SK-N-SH treated with all-trans-retinoic acid at 6 μM for 48 hours (cell line): ENCODE results near the gene VPS25.

ENCODE experiments used
- ARNTL ChIP-seq: fragments of 450-650 bp; formaldehyde crosslinking; IDR thresholded peaks from 2 replicates; pipeline ENCODE4 v1.5.0; 2020; ENCODE audit warnings: low read depth, mild to moderate bottlenecking, moderate library complexity, borderline replicate concordance
- OSR1 ChIP-seq: fragments of 250-450 bp; sonication (Bioruptor Pico); IDR thresholded peaks from 2 replicates; pipeline ENCODE4 v1.8.0; 2022; ENCODE audit warnings: moderate library complexity, mild to moderate bottlenecking, inconsistent platforms
- PATZ1 ChIP-seq: fragments of 250-450 bp; sonication (Bioruptor Pico); IDR thresholded peaks from 2 replicates; pipeline ENCODE4 v1.8.0; 2020; ENCODE audit warnings: mild to moderate bottlenecking, moderate library complexity, borderline replicate concordance
- PPARA ChIP-seq: fragments of 250-450 bp; sonication (Bioruptor Pico); IDR thresholded peaks from 2 replicates; pipeline ENCODE4 v1.5.0; 2020; ENCODE audit warnings: mild to moderate bottlenecking, borderline replicate concordance
- RARB ChIP-seq: fragments of 250-450 bp; sonication (Bioruptor Pico); IDR thresholded peaks from 2 replicates; pipeline ENCODE4 v1.8.0; 2021; ENCODE audit warnings: mild to moderate bottlenecking, moderate library complexity
- ZC3H10 ChIP-seq: fragments of 250-450 bp; sonication (Bioruptor Pico); IDR thresholded peaks from 2 replicates; pipeline ENCODE4 v1.5.1; 2021; ENCODE audit warnings: mild to moderate bottlenecking, moderate library complexity
- ZFP30 ChIP-seq: fragments of 450-650 bp; formaldehyde crosslinking; IDR thresholded peaks from 2 replicates; pipeline ENCODE4 v1.5.0; 2022; ENCODE audit warnings: mild to moderate bottlenecking, moderate library complexity
- ZNF565 ChIP-seq: fragments of 450-650 bp; formaldehyde crosslinking; conservative IDR thresholded peaks from 2 replicates; pipeline ENCODE4 v1.5.0; 2020; ENCODE audit warnings: low read depth, mild to moderate bottlenecking, moderate library complexity
- TF ChIP-seq, protein P1 (sequence below): fragments of 250-450 bp; sonication (Bioruptor Pico); IDR thresholded peaks from 2 replicates; pipeline ENCODE4 v1.5.1; 2020; ENCODE audit warnings: low read depth, mild to moderate bottlenecking, moderate library complexity

GRCh38 chr17:42778570-42778969 is 5.3 kb downstream of the VPS25 start:
- TF ChIP-seq, protein P1, sequence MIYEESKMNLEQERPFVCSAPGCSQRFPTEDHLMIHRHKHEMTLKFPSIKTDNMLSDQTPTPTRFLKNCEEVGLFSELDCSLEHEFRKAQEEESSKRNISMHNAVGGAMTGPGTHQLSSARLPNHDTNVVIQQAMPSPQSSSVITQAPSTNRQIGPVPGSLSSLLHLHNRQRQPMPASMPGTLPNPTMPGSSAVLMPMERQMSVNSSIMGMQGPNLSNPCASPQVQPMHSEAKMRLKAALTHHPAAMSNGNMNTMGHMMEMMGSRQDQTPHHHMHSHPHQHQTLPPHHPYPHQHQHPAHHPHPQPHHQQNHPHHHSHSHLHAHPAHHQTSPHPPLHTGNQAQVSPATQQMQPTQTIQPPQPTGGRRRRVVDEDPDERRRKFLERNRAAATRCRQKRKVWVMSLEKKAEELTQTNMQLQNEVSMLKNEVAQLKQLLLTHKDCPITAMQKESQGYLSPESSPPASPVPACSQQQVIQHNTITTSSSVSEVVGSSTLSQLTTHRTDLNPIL (CRISPR knock-in tag): no peak
- TF ChIP-seq RARB (CRISPR knock-in tag) (no peak), PPARA (CRISPR knock-in tag) (no peak), ZNF565 (CRISPR knock-in tag) (no peak), PATZ1 (CRISPR knock-in tag) (no peak), ZC3H10 (CRISPR knock-in tag) (no peak), ZFP30 (no peak), OSR1 (CRISPR knock-in tag) (no peak), ARNTL (CRISPR knock-in tag) (no peak)
